DND-41 (cell line): Measurements from ENCODE around the gene TRIM16.
"Not testable (repeated sequence)": the region's sequence is repeated elsewhere in the genome, so short reads cannot be mapped to it uniquely, and the experiment has no call there.

Experiments
- CTCF ChIP-seq: IDR thresholded peaks from 2 replicates; pipeline ENCODE4 v1.5.1; 2012; ENCODE audit warnings: borderline replicate concordance, low read length, moderate library complexity, mild to moderate bottlenecking; ENCODE audit not compliant: poor library complexity, severe bottlenecking; ENCODE audit errors: extremely low read depth
- EZH2 ChIP-seq: IDR thresholded peaks from 3 replicates; pipeline ENCODE4 v1.6.1; 2012; ENCODE audit warnings: borderline replicate concordance, low read depth, mild to moderate bottlenecking, moderate library complexity, low read length, inconsistent platforms; ENCODE audit not compliant: severe bottlenecking

DNA sequence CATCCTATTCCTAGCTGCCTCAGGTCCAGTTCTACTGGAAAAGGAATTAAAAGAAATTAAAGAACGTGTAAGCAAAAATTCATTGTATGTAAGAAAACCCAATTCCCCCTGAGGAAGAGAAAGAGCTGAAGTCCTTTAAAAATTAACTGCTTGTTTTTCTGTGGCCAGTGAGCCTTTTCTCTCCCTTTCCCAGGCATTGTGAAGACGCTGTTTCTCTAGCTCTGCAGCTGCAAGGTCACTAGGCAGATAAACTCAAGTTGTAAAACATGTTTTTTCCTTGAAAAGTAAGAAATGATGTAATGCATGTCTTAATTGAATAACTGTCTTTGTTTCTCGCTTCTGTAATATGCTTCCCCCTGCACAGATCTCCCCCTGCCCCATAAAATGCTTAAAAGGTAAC lies 29.7 kb downstream of the TRIM16 start:
- TF ChIP-seq CTCF, EZH2: not testable (repeated sequence)
